ENCODE measurements around the gene LLGL2.

GRCh38 chr17:75518983-75519537, 6.4 kb upstream of the LLGL2 start:
- TF ChIP-seq POLR2AphosphoS5 (IDR thresholded peaks at IDR 0.05; ENCODE audit: low read depth, low read length) (no peak), TAF1 (IDR thresholded peaks at IDR 0.05; ENCODE audit: low read depth, low read length) (no peak), POLR2A (IDR thresholded peaks at IDR 0.05; ENCODE audit: low read depth, low read length) (no peak), POU2F2 (IDR thresholded peaks at IDR 0.05; ENCODE audit: low read depth, low read length) (no peak), SPI1 (IDR thresholded peaks at IDR 0.05; ENCODE audit: low read depth, low read length) (no peak)

Measured in GM12891 (cell line).